Stimulated activated CD8-positive, alpha-beta memory T cell treated with anti-CD3 and anti-CD28 coated beads, Interleukin-12 subunit alpha, Interleukin-12 subunit beta, amount 100 ng/mL, for 4 hours (primary cell): ENCODE measurements around the gene ZNF48.
A peak's percentile ranks its signal among the peaks of the same experiment; 100 is the strongest.

Experiments used
- DNase-seq: peaks from one replicate; pipeline ENCODE4 v3.0.0-alpha.2; 2020; ENCODE audit warnings: low read depth

The ZNF48 gene

DNA sequence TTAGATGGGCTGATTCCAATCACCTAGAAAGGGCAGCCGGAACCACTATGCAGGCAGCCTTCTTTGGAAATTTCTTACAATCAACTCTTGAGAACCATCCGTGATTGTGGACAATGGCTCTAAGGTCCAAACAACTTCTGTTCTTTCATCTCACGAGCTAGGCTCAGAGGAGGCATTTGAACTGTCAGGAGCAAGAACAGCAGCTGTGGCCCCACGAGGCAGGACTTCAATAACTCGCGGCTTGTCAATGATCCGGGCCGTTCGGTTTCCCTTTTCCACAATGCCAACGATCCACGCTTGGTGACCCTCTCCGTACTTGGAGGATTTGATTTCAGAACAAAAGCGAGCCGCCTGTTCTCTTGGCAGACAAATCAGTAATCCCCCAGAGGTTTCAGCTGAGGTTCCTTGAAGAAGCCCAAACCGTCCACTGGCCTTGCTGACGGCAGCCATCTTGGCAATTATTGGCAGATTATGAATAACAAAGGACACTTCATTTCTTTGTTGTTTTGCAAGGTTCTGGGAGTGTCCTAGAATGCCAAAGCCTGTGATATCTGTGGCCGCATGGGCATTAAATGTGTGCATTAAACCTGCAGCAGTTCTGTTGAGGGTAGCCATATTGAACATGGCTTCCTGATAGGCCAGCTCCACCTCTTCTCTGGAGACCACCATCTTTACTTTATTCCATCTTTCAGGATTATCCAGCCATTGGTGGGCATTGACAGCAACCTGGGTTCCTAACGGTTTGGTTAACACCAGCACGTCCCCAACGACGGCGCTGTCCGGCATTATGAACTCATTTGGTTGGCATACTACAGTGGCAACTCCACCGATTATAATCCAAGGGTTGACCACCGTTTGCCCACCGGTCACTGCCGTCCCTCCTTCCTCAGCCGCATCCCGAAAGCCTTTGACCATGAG is 49.3 kb downstream of the ZNF48 start:
- DNase-seq, result no peak

DNA sequence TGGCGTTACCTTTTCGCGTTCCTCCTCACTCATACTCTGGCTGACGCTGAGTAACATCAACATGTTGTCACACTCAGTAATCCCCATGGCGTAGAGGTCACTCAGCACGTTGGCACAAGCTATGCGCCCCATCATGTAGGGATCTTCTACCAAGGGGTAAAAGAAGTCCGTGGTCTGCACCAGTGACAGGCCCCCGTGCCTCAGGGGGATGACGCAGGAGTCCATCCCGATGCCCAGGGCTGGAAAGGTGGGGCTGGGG is 49.9 kb downstream of the ZNF48 start:
- DNase-seq, result no peak

GRCh38 chr16:30445408-30446202 is 50.4 kb downstream of the ZNF48 start, which contains the start of gene SEPHS2:
TSS of gene SEPHS2 (minus strand) at chr16:30445874. CDS start at chr16:30445727, 147 bp downstream.
- peak; percentile 88 for DNase-seq

DNA sequence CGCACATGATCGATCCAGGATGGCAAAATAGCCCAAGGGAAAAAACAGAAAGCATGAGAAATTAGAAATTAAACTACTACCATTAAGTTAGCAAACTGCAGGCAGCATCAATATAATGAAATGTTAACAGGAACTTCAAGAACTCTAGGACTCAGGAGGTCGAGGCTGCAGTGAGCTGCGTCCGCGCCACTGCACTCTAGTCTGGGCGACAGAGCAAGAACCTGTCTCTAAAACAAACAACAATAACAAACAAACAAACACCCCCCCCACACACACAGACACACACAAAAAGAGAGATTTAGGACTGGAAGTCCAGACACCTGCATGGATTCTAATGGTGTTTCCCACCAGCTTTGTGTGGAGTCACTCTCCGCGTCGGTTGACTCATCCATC is 51.0 kb downstream of the ZNF48 start:
- DNase-seq, result no peak

- DNase-seq, result no peak
These were observed 52.4 kb downstream of the ZNF48 start for GRCh38 chr16:30447512-30448226.

GRCh38 chr16:30449116-30449435 is 53.9 kb downstream of the ZNF48 start:
- no peak for DNase-seq
